HG03469 (cell line): ENCODE data around the gene ESR1.
A peak's percentile ranks its signal among the peaks of the same experiment; 100 is the strongest.
"Not testable (repeated sequence)": the region's sequence is repeated elsewhere in the genome, so short reads cannot be mapped to it uniquely, and the experiment has no call there.

Experiments used
- ATAC-seq: cut with Tn5 transposase; IDR thresholded peaks from one replicate; pipeline ENCODE4 v1.9.1; 2021; ENCODE audit warnings: mild to moderate bottlenecking, moderate library complexity, moderate number of reproducible peaks; ENCODE audit not compliant: unreplicated experiment

Gene ESR1

DNA sequence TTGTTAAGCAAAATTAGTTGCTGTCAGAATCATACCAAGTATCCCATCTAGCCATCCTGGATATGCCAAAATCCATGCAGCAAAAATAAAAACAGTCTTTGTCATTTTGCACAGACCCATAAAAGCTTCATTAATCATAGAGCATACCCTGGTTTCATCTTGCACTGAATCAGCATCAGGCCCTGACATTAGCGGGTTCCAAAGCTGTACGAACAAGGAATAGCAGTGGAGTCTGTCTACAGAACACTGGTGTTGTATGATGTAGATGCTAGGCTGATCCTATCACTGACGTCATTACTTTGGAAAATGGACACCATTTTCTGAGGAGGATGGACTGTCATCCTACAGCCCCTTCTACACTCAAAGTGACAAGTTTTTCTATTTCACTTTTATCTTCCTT lies 315.6 kb downstream of the ESR1 start:
- ATAC-seq, result no peak

DNA sequence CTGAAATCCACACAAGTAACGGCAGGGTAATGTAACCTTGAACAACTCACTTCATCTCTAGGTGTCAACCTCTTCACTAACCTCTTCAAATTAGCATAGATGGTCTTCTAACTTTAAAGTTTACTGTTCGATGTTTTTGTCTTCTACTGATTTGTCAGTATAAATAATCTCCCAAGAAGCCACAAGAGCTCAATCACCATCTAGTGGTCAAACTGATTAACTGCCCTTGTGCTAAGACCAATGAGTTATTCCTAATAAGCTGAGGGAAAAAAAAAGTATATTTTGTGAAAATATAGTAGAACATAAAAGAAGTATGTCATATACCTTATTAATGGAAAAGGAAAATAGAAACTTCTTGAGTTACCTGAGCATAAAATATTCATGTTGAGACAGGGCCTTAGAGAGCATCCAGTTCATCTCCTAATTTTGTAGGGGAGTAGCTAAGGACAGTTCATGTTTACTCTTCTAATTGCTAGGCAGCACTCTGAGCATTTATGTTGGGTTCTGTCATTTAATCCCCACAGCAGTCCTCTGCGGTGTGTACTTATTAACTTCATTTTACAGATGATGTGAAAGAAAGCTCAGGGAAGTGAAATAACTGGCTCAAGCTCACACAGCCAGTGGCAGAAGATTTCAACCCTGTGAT lies 317.1 kb downstream of the ESR1 start:
- no peak for ATAC-seq

GRCh38 chr6:152127432-152128165 lies 320.1 kb downstream of the ESR1 start:
- ATAC-seq, result no peak

GRCh38 chr6:152129691-152130151 lies 322.2 kb downstream of the ESR1 start:
- no peak for ATAC-seq

GRCh38 chr6:152130441-152130840 lies 323.0 kb downstream of the ESR1 start:
- ATAC-seq, result no peak

DNA sequence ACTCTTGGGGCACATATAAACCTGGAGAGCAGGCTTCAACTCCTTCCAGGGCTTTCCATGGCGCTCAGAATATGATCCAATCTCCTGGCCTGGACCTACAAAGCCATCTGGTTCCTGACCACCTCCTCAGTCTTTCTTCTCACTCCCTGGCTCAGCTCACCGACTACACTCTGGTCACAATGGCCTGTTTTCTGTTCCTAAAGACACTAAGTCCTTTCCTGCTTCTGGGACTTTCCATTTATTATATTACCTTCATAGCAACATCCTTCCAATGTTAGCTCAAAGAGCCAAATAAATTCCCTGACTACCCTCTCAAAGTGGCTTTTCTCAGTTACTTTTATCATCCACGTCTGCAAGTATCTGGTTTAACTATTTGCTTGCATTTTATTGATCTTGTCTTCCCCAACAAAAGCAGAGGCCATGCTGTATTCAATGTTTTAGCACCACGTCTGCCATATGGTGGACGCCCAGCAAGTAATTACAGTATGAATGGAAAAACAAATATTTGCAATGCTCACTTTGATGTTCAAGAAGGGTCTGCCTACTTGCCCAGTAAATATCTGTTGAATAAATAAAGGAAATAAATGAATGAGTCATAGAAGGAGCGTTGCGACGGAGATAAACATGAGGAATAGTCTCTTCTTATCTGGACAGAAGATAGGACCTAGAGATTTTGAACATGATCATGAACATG lies 328.4 kb downstream of the ESR1 start:
- ATAC-seq, result no peak

- no peak for ATAC-seq
Measured at GRCh38 chr6:152136449-152136825, 329.0 kb downstream of the ESR1 start.

GRCh38 chr6:152138344-152138743 lies 330.9 kb downstream of the ESR1 start:
- ATAC-seq, result not testable (repeated sequence)

DNA sequence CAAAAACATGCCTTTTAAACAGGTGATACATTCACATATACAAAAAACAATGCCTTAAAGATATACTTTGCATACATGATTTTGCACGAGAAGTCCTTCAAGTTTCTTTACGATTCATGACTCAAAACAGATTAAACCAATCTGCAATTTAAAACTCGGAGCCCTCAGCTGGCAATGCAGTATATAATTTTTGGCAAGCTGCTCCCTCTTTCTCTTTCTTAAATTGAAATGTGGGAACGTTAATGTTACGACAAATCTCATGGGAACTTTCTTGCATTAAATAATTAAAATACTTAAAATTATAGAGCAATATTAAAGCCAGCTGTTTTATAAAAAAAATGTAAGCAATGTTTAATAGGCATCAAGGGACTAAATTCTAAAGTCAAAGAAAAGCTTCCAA lies 334.6 kb downstream of the ESR1 start:
- ATAC-seq, result no peak

GRCh38 chr6:152143359-152143758 lies 335.9 kb downstream of the ESR1 start:
- no peak for ATAC-seq

DNA sequence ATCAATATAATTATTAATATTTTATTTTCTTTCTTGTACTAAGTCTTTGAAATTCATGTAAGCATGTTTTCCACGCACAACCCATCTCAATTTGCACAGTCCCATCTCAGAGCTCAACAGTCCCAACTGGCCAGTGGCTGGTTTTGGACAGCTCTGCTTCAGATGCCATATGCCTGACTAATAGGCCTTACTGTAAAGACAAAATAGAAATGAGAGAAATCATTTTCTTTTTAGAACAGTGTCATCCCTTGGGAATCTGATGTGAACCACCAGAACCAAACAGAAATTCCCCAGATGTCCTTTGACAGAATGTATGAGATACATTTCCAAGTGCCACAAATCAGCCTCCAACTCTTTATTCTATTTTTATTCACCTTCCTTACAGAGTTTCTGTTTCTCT lies 338.9 kb downstream of the ESR1 start:
- no peak for ATAC-seq

GRCh38 chr6:152147269-152147668 lies 339.8 kb downstream of the ESR1 start:
- no peak for ATAC-seq

DNA sequence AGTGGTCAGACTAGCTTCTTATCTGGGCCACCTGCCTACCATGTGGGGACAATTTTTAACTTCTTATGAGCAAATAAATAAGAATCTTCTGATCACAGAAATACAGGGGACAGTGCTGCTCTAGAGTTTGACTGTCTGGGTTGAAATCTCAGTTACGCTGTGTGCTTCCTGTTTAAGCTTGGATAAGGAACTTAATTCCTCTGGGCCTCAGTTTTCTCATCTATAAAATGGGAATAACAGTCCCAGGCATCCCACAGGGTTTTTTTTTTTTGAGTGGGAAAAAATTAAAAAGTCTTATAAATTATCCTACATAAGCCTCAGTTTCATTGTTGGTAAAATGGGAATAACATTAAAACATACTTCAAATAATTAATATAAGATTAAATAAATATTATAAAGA lies 340.9 kb downstream of the ESR1 start:
- ATAC-seq, result no peak

- ATAC-seq, result no peak
Measured at GRCh38 chr6:152150196-152150595, 342.7 kb downstream of the ESR1 start.

- ATAC-seq, result no peak
Measured at GRCh38 chr6:152151920-152152319, 344.4 kb downstream of the ESR1 start.

DNA sequence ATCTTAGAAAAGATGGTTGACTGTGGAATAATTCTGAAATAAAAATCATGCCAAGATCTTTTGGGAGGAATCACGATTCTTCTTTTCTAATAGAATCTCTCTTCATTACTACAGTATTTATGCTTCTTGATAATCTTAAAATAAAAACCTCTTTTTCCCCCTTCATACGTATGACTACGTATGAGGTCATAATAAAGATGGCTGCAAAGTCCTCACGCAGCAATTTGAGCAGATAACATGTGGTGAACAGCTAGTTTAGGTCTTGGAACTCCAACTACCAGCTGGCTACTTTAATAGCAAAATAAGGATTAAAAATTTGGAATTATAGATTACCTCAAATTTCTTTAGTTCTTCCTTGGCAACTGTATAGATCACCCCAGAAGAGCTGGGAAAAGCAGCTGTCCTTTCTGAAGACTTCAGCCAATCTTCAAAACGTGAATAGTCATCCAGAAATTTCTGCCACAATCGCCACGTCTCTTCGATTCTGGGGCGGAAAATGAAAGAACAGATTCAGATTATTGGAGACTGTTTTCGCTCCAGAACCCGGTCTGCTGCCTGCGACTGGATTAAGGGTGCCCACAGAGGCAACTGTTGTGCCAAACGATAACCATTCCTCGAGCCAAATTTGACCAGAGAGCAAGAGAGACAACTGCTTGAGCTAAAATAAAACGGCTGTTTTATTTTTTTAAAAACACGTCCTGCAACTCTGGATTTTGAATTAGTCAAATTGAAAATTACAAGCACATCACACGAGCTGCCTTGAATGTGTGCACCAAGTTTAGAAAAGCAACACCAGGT lies 347.3 kb downstream of the ESR1 start:
- ATAC-seq, result no peak

DNA sequence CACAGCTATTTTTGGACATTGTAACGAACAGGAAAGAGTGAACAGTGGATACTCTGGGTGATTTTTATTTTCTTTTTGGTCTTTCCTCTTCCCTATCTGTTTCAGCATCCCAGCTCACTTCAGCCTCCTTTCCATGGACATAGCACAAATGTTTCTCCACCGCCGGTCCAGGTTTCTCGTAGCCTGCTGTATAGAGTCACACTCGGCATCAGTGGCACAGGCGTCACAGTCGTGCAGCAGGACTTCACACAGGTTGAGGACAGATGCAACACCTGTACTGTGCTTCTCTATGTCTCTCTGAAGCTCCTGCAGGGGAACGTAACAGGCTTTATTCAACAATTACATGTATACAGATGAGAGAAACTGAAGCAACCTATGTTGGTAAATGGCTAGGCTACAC lies 348.3 kb downstream of the ESR1 start:
- no peak for ATAC-seq

DNA sequence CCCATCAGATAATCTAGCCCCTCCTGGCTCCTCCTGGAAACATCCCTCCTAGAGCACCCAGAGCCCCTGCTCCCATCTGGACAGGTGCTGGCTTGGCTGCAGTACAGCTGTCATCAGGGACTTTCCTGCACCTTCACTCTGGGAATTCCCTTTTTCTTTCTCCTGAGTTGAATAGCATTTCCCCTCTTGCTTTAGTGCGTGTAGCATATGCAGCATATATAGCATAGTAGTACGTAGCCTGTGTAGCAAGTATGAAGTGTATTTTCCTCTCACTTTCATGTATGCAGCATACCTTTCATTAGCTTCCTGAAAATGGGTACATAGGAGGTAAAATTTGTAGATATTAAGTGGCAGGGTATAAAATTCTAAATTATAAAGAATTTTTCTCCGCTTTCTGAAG lies 352.9 kb downstream of the ESR1 start:
- ATAC-seq, result peak; percentile 93

DNA sequence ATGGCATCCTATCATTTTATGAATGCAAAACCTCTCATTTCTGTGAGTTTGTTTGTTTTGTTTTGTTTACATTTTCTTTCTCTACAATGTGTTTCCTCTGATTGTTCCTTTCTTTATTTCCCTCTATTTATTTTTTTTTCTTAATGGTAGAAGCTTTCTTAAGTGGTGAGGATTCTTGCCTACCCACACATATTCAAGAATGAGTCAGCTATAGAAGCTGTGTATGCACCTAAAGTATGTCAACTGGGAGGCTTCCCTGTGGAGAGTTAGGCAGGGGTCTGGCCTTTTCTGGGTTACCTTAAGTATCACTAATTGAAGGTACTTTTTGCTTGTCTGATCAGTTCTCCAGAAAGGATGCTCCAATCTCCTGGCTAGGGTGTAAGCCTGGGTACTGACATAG lies 354.0 kb downstream of the ESR1 start:
- peak; percentile 60 for ATAC-seq

GRCh38 chr6:152164957-152165356 lies 357.5 kb downstream of the ESR1 start:
- ATAC-seq, result no peak

DNA sequence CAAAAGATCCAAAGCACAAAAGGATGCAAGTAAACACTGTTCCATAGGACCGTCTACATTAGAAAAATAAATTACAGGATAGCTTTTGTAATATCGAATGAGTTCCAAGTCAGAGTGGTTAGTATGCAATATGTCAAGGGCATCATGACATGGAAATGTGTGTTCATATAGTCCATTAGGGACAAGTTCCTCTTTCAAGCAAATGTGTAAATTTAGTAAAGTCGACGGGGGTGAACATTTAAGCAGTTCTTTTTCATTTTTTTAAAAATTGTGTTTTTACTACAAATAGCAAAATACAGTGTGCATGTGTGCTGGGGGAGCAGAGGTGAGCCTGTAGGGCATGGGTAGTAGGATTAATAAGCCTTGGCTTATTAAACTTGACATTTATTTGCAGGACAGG lies 359.0 kb downstream of the ESR1 start:
- no peak for ATAC-seq
